Mammary epithelial cell (primary cell): ENCODE measurements around the gene PCAT6.
"Not testable (repeated sequence)": the region's sequence is repeated elsewhere in the genome, so short reads cannot be mapped to it uniquely, and the experiment has no call there.

Source experiments
- EZH2 ChIP-seq: IDR thresholded peaks from 2 replicates; pipeline ENCODE4 v1.6.1; 2012; ENCODE audit warnings: low read length, inconsistent platforms, borderline replicate concordance
- TF ChIP-seq, protein P1 (sequence below), 2 donors: IDR thresholded peaks in 1 of 2; conservative IDR thresholded peaks in 1 of 2; 2 replicates each; pipeline ENCODE4 v1.5.1; 2011 to 2012; ENCODE audit warnings: inconsistent platforms in 2 of 2, low read length in 2 of 2, mild to moderate bottlenecking in 2 of 2, control low read depth in 1 of 2, low read depth in 1 of 2; ENCODE audit not compliant: insufficient read depth in 1 of 2; ENCODE audit errors: extremely low read depth in 1 of 2

DNA sequence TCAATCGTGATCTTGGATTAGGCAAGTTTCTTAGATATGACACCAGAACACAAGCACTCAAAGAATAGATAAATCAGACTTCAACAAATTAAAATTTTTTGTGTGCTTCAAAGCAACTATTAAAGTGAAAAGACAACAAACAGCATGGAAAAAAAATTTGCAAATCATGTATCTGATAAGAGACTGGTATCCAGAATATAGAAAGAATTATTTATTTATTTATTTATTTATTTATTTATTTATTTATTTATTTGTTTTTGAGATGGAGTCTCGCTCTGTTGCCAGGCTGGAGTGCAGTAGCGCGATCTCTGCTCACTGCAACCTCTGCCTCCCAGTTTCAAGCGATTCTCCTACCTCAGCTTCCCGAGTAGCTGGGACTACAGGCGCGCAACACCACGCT is 18.5 kb downstream of the PCAT6 start:
- TF ChIP-seq, protein P1, sequence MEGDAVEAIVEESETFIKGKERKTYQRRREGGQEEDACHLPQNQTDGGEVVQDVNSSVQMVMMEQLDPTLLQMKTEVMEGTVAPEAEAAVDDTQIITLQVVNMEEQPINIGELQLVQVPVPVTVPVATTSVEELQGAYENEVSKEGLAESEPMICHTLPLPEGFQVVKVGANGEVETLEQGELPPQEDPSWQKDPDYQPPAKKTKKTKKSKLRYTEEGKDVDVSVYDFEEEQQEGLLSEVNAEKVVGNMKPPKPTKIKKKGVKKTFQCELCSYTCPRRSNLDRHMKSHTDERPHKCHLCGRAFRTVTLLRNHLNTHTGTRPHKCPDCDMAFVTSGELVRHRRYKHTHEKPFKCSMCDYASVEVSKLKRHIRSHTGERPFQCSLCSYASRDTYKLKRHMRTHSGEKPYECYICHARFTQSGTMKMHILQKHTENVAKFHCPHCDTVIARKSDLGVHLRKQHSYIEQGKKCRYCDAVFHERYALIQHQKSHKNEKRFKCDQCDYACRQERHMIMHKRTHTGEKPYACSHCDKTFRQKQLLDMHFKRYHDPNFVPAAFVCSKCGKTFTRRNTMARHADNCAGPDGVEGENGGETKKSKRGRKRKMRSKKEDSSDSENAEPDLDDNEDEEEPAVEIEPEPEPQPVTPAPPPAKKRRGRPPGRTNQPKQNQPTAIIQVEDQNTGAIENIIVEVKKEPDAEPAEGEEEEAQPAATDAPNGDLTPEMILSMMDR (conservative IDR thresholded peaks at IDR 0.05 in 1 of 2, IDR thresholded peaks at IDR 0.05 in 1 of 2; ENCODE audit: extremely low read depth in 1 of 2, insufficient read depth in 1 of 2, low read depth in 1 of 2, low read length in 2 of 2), result not testable (repeated sequence)
- TF ChIP-seq EZH2, result not testable (repeated sequence)
